Mesenchymal stem cell (in vitro differentiated cells and primary cell): ENCODE results near the gene MOV10L1.

Experiments
- DNase-seq: peaks from one replicate; pipeline ENCODE4 v3.0.0-alpha.2; 2013
- H2AFZ ChIP-seq: one replicate; pipeline ENCODE4 v1.6.1; 2013; ENCODE audit warnings: low read depth, mild to moderate bottlenecking, control low read depth, inconsistent platforms, low read length, moderate library complexity
- H2AK5ac ChIP-seq: 2 replicates; pipeline ENCODE4 v1.6.1; 2013; ENCODE audit warnings: low read length, moderate library complexity, mild to moderate bottlenecking, inconsistent platforms; ENCODE audit not compliant: severe bottlenecking
- H2BK120ac ChIP-seq: one replicate; pipeline ENCODE4 v1.6.1; 2013; ENCODE audit warnings: low read depth, mild to moderate bottlenecking, inconsistent platforms, low read length, moderate library complexity
- H2BK12ac ChIP-seq, 2 experiments: one replicate each; pipeline ENCODE4 v1.6.1; 2013; ENCODE audit warnings: inconsistent platforms in 2 of 2, low read length in 2 of 2, mild to moderate bottlenecking in 2 of 2, moderate library complexity in 2 of 2, control low read depth in 1 of 2
- H2BK15ac ChIP-seq: one replicate; pipeline ENCODE4 v1.6.1; 2013; ENCODE audit warnings: mild to moderate bottlenecking, low read depth, inconsistent platforms; ENCODE audit not compliant: poor library complexity, severe bottlenecking
- H2BK5ac ChIP-seq: 2 replicates; pipeline ENCODE4 v1.6.1; 2013; ENCODE audit warnings: low read depth, mild to moderate bottlenecking, low read length, control low read depth, inconsistent platforms; ENCODE audit not compliant: poor library complexity, severe bottlenecking
- H3K14ac ChIP-seq, 2 experiments: one replicate each; pipeline ENCODE4 v1.6.1; 2013; ENCODE audit warnings: inconsistent platforms in 2 of 2, low read length in 2 of 2, control low read depth in 1 of 2, mild to moderate bottlenecking in 1 of 2, moderate library complexity in 1 of 2
- H3K18ac ChIP-seq, 2 experiments: one replicate each; pipeline ENCODE4 v1.6.1; 2013; ENCODE audit warnings: inconsistent platforms in 2 of 2, low read length in 2 of 2, control low read depth in 1 of 2, low read depth in 1 of 2, mild to moderate bottlenecking in 1 of 2
- H3K23ac ChIP-seq, 2 experiments: one replicate each; pipeline ENCODE4 v1.6.1; 2013; ENCODE audit warnings: inconsistent platforms in 2 of 2, low read length in 2 of 2, mild to moderate bottlenecking in 2 of 2, moderate library complexity in 2 of 2, control low read depth in 1 of 2
- H3K27ac ChIP-seq: 2 replicates; pipeline ENCODE4 v1.5.1; 2013; ENCODE audit warnings: mild to moderate bottlenecking, moderate library complexity, low read length, control low read depth, inconsistent platforms; ENCODE audit not compliant: poor library complexity, severe bottlenecking
- H3K27me3 ChIP-seq, 2 experiments: 2 replicates each; pipeline versions ENCODE4 v1.6.1 to v1.7.0; 2013; ENCODE audit warnings: low read length in 2 of 2, mild to moderate bottlenecking in 2 of 2, moderate library complexity in 2 of 2, control low read depth in 1 of 2, inconsistent platforms in 1 of 2; ENCODE audit not compliant: control insufficient read depth in 1 of 2, insufficient read depth in 1 of 2
- H3K36me3 ChIP-seq, 2 experiments: 2 replicates each; pipeline versions ENCODE4 v1.6.1 to v1.7.0; 2013; ENCODE audit warnings: low read length in 2 of 2, control low read depth in 1 of 2, inconsistent platforms in 1 of 2, low read depth in 1 of 2, mild to moderate bottlenecking in 1 of 2; ENCODE audit not compliant: insufficient read depth in 2 of 2, control insufficient read depth in 1 of 2
- H3K4ac ChIP-seq, 2 experiments: one replicate each; pipeline ENCODE4 v1.6.1; 2013; ENCODE audit warnings: inconsistent platforms in 2 of 2, low read length in 2 of 2, mild to moderate bottlenecking in 2 of 2, moderate library complexity in 2 of 2, control low read depth in 1 of 2, low read depth in 1 of 2
- H3K4me1 ChIP-seq: 2 replicates; pipeline ENCODE4 v1.6.1; 2013; ENCODE audit warnings: low read depth, low read length, control low read depth; ENCODE audit not compliant: control insufficient read depth, insufficient read depth
- H3K4me2 ChIP-seq: 2 replicates; pipeline ENCODE4 v1.6.1; 2013; ENCODE audit warnings: low read length, mild to moderate bottlenecking, inconsistent platforms; ENCODE audit not compliant: poor library complexity, severe bottlenecking
- H3K4me3 ChIP-seq, 2 experiments: 2 replicates each; pipeline versions ENCODE4 v1.5.1 to v1.7.0; 2013; ENCODE audit warnings: low read length in 2 of 2, mild to moderate bottlenecking in 2 of 2, control low read depth in 1 of 2, low read depth in 1 of 2; ENCODE audit not compliant: insufficient read depth in 1 of 2
- H3K79me1 ChIP-seq: replicated peaks from 2 replicates; pipeline ENCODE4 v1.6.1; 2013; ENCODE audit warnings: mild to moderate bottlenecking, control low read depth, low read length, inconsistent platforms; ENCODE audit not compliant: poor library complexity, severe bottlenecking
- H3K9ac ChIP-seq: 2 replicates; pipeline ENCODE4 v1.7.0; 2013; ENCODE audit warnings: mild to moderate bottlenecking, low read length, moderate library complexity
- H3K9me3 ChIP-seq: 2 replicates; pipeline ENCODE4 v1.7.0; 2013; ENCODE audit warnings: mild to moderate bottlenecking, low read length; ENCODE audit not compliant: control insufficient read depth
- H4K8ac ChIP-seq: one replicate; pipeline ENCODE4 v1.6.1; 2013; ENCODE audit warnings: inconsistent platforms, mild to moderate bottlenecking, low read length, moderate library complexity
- H4K91ac ChIP-seq: one replicate; pipeline ENCODE4 v1.6.1; 2013; ENCODE audit warnings: mild to moderate bottlenecking, low read length, inconsistent platforms
- WGBS: methylation state at CpG from one replicate; pipeline ENCODE4 v1.1.7; 2013; ENCODE audit warnings: mixed read lengths; 5-methylcytosine and 5-hydroxymethylcytosine counted together

MOV10L1 gene

GRCh38 chr22:50058061-50058905 is 31.5 kb upstream of the MOV10L1 start, which contains the start of gene TTLL8:
Gene TTLL8 (minus strand): TSS chr22:50058298.
- no peak within 1 kb of the TSS for H2AK5ac ChIP-seq
- H3K79me1 ChIP-seq, result no peaks in the 10 kb centered on the region
- no peak for DNase-seq
- peak within 1 kb of the TSS in 1 of 2 experiments; percentile 69 for H3K18ac ChIP-seq
- H3K27me3 ChIP-seq, result peaks cover 35 to 58% of the 10 kb centered on the region in 2 experiments
- H3K9ac ChIP-seq, result no peak within 1 kb of the TSS
- peaks cover 10% of the 10 kb centered on the region for H3K9me3 ChIP-seq
- H3K27ac ChIP-seq, result no peak within 1 kb of the TSS
- H3K4ac ChIP-seq, result no peak within 1 kb of the TSS
- H2BK12ac ChIP-seq, result no peak within 1 kb of the TSS
- no peak within 1 kb of the TSS for H2BK15ac ChIP-seq
- peak within 1 kb of the TSS; percentile 5 for H3K4me2 ChIP-seq
- no peak within 1 kb of the TSS for H4K91ac ChIP-seq
- H2BK120ac ChIP-seq, result no peak within 1 kb of the TSS
- 19% methylated on average over 52 of the region's 102 CpGs for WGBS
- peak within 1 kb of the TSS; percentile 19 for H4K8ac ChIP-seq
- no peak within 1 kb of the TSS for H2BK5ac ChIP-seq
- H3K36me3 ChIP-seq, result no peaks in the 10 kb centered on the region
- H3K4me1 ChIP-seq, result peaks cover 12% of the 10 kb centered on the region
- no peak within 1 kb of the TSS for H3K4me3 ChIP-seq
- no peak within 1 kb of the TSS for H2AFZ ChIP-seq
- H3K14ac ChIP-seq, result peak within 1 kb of the TSS in 1 of 2 experiments; percentile 20
- H3K23ac ChIP-seq, result no peak within 1 kb of the TSS

- peak overlapping the region in 1 of 2 experiments; percentile 20 for H3K14ac ChIP-seq
- H3K4me3 ChIP-seq, result no peak overlapping the region
- H3K27ac ChIP-seq, result no peak overlapping the region
- no peak overlapping the region for H2BK5ac ChIP-seq
- H2BK120ac ChIP-seq, result no peak overlapping the region
- 5% methylated on average over 31 of the region's 31 CpGs for WGBS
- no peak overlapping the region for H3K23ac ChIP-seq
- no peak overlapping the region for H2BK12ac ChIP-seq
- peak overlapping the region; percentile 49 for H3K4me2 ChIP-seq
- no peak overlapping the region for H2AFZ ChIP-seq
- no peak overlapping the region for H3K4ac ChIP-seq
- H3K18ac ChIP-seq, result peak overlapping the region in 1 of 2 experiments; percentile 69
- no peak overlapping the region for H3K9ac ChIP-seq
- no peak overlapping the region for H2BK15ac ChIP-seq
- peak overlapping the region; percentile 50 for H4K8ac ChIP-seq
- peaks cover 12% of the 10 kb centered on the region for H3K4me1 ChIP-seq
- H3K9me3 ChIP-seq, result peaks cover 1% of the 10 kb centered on the region
- DNase-seq, result peak; percentile 61
- H2AK5ac ChIP-seq, result no peak overlapping the region
- H3K79me1 ChIP-seq, result no peaks in the 10 kb centered on the region
- peak overlapping the region; percentile 66 for H4K91ac ChIP-seq
- H3K36me3 ChIP-seq, result no peaks in the 10 kb centered on the region
- peaks cover 36 to 58% of the 10 kb centered on the region in 2 experiments for H3K27me3 ChIP-seq
Observed at GRCh38 chr22:50058906-50059880, 30.6 kb upstream of the MOV10L1 start.

- H3K18ac ChIP-seq, result peak overlapping the region in 1 of 2 experiments; percentile 11
- H4K8ac ChIP-seq, result no peak overlapping the region
- no peak overlapping the region for H3K9ac ChIP-seq
- H3K36me3 ChIP-seq, result no peaks in the 10 kb centered on the region
- H3K23ac ChIP-seq, result no peak overlapping the region
- no peak overlapping the region for H2BK15ac ChIP-seq
- H3K4me2 ChIP-seq, result no peak overlapping the region
- no peak overlapping the region for H2AFZ ChIP-seq
- no peaks in the 10 kb centered on the region for H3K79me1 ChIP-seq
- no peaks in the 10 kb centered on the region for H3K9me3 ChIP-seq
- no peak overlapping the region for H3K4me3 ChIP-seq
- H2BK12ac ChIP-seq, result no peak overlapping the region
- no peak overlapping the region for H3K4ac ChIP-seq
- no peak overlapping the region for H2BK5ac ChIP-seq
- no peak overlapping the region for H4K91ac ChIP-seq
- H2BK120ac ChIP-seq, result no peak overlapping the region
- no peak overlapping the region for H2AK5ac ChIP-seq
- H3K14ac ChIP-seq, result no peak overlapping the region
- DNase-seq, result no peak
- no peak overlapping the region for H3K27ac ChIP-seq
- H3K4me1 ChIP-seq, result peaks cover 14% of the 10 kb centered on the region
- 81% methylated on average over 7 of the region's 7 CpGs for WGBS
- peaks cover 40 to 60% of the 10 kb centered on the region in 2 experiments for H3K27me3 ChIP-seq
Observed at GRCh38 chr22:50059881-50060262, 29.9 kb upstream of the MOV10L1 start.
